ENCODE measurements around the gene RIPPLY3.
"Not testable (repeated sequence)": the region's sequence is repeated elsewhere in the genome, so short reads cannot be mapped to it uniquely, and the experiment has no call there.

RIPPLY3 gene

DNA sequence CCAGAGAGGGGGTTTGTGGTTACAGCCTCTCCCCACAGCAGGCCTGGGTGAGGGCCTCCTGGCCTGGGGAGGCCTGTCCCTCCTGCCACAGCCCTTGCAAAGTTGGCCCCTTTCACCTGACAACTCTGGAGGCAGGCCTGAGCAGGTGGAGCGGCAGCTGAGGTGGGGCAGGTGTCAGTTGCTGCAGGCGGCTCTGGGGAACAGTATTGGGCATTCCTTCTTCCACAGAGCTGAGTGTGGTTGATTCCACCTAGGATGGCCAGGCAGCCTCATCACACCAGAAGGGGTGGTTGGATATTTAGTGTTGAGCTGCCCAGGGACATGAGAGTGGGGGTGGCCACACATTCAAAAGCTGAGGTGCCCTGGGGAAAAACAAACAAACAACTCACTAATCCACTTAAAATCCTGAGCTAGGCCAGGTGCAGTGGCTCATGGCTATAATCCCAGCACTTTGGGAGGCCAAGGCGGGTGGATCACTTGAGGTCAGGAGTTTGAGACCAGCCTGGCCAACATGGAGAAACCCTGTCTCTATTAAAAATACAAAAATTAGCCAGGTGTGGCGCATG, 35.3 kb downstream of the RIPPLY3 start:
- DNase-seq (ENCODE audit: extremely low spot score): no peak
- TF ChIP-seq ARNT (IDR thresholded peaks at IDR 0.05) (no peak), ZNF384 (IDR thresholded peaks at IDR 0.05) (no peak), TARDBP (IDR thresholded peaks at IDR 0.05) (no peak), FOXK2 (IDR thresholded peaks at IDR 0.05) (no peak), BHLHE40 (IDR thresholded peaks at IDR 0.05; ENCODE audit: borderline replicate concordance) (no peak), SP1 (IDR thresholded peaks at IDR 0.05) (no peak), LEF1 (IDR thresholded peaks at IDR 0.05; ENCODE audit: borderline replicate concordance) (no peak), ELF4 (IDR thresholded peaks at IDR 0.05) (no peak), L3MBTL2 (conservative IDR thresholded peaks at IDR 0.05) (no peak), FOXM1 (IDR thresholded peaks at IDR 0.05; ENCODE audit: borderline replicate concordance) (no peak), SUZ12 (IDR thresholded peaks at IDR 0.05) (no peak), CTBP1 (IDR thresholded peaks at IDR 0.05; ENCODE audit: borderline replicate concordance) (no peak), FOXA1 (IDR thresholded peaks at IDR 0.05) (no peak)
- TF ChIP-seq, protein P1, sequence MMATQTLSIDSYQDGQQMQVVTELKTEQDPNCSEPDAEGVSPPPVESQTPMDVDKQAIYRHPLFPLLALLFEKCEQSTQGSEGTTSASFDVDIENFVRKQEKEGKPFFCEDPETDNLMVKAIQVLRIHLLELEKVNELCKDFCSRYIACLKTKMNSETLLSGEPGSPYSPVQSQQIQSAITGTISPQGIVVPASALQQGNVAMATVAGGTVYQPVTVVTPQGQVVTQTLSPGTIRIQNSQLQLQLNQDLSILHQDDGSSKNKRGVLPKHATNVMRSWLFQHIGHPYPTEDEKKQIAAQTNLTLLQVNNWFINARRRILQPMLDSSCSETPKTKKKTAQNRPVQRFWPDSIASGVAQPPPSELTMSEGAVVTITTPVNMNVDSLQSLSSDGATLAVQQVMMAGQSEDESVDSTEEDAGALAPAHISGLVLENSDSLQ (IDR thresholded peaks at IDR 0.05): no peak
- ChIA-PET CTCF (no interaction called here), POLR2A (no interaction called here)

DNA sequence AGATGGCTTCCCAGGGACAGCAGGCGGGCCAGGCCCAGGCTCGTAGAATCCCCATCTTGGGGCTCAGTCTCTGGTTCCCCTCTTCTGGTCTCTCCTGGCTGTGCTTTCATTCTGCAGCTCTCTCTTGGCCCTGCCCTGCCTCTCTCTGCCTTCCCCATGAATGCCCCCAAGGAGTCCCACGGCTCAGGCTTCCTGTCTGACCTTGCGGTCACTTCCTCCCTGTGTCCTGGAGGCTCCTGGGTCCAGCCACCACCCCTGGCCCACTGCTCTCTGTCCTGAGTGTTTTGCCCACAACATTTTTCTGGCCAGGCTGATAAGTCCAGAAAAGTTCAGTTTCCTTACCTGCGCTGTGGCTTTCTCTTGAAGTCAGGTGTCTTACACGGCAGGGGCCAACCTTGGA, 37.3 kb downstream of the RIPPLY3 start:
- TF ChIP-seq NFRKB (IDR thresholded peaks at IDR 0.05) (no peak), ARNT (IDR thresholded peaks at IDR 0.05) (no peak), FOXA1 (IDR thresholded peaks at IDR 0.05) (no peak), SUZ12 (IDR thresholded peaks at IDR 0.05) (no peak), FOXK2 (IDR thresholded peaks at IDR 0.05) (no peak), LEF1 (IDR thresholded peaks at IDR 0.05; ENCODE audit: borderline replicate concordance) (no peak), CTBP1 (IDR thresholded peaks at IDR 0.05; ENCODE audit: borderline replicate concordance) (no peak), FOXM1 (IDR thresholded peaks at IDR 0.05; ENCODE audit: borderline replicate concordance) (no peak)
- TF ChIP-seq, protein P1 (IDR thresholded peaks at IDR 0.05): no peak
- POLR2A ChIA-PET: no interaction called here
- no peak for DNase-seq (ENCODE audit: extremely low spot score)
- CTCF ChIA-PET: no interaction called here

DNA sequence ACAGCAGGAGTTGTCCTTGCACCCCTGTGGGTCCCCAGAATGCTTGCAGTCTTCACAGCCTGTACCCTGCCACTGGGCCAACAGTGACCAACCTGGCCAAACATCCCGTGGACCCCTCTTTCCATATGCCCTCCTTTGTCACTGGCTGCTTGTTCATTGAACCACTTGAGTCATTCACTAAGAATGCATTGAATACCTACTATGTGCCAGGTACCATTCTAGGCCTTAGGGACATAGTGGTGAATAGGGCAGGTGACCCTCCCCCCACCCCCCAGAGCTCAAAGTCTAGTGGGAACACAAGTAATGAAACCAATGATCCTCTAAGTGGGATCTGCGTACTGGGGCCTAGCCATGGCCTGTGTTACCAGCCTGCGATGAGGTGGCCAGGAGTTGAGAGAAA, 38.1 kb downstream of the RIPPLY3 start:
- no peak for DNase-seq (ENCODE audit: extremely low spot score)
- ChIA-PET CTCF (no interaction called here), POLR2A (no interaction called here)
- TF ChIP-seq BHLHE40 (IDR thresholded peaks at IDR 0.05; ENCODE audit: borderline replicate concordance) (no peak), CTBP1 (IDR thresholded peaks at IDR 0.05; ENCODE audit: borderline replicate concordance) (no peak), SUZ12 (IDR thresholded peaks at IDR 0.05) (no peak), SP1 (IDR thresholded peaks at IDR 0.05) (no peak), NFRKB (IDR thresholded peaks at IDR 0.05) (no peak), FOXM1 (IDR thresholded peaks at IDR 0.05; ENCODE audit: borderline replicate concordance) (no peak), HDGF (IDR thresholded peaks at IDR 0.05; ENCODE audit: borderline replicate concordance) (no peak), ELF4 (IDR thresholded peaks at IDR 0.05) (no peak), LEF1 (IDR thresholded peaks at IDR 0.05; ENCODE audit: borderline replicate concordance) (no peak), TARDBP (IDR thresholded peaks at IDR 0.05) (no peak), FOXK2 (IDR thresholded peaks at IDR 0.05) (no peak), L3MBTL2 (conservative IDR thresholded peaks at IDR 0.05) (no peak), ZNF384 (IDR thresholded peaks at IDR 0.05) (no peak), FOXA1 (IDR thresholded peaks at IDR 0.05) (no peak), ARNT (IDR thresholded peaks at IDR 0.05) (no peak)
- TF ChIP-seq, protein P1 (IDR thresholded peaks at IDR 0.05): no peak

DNA sequence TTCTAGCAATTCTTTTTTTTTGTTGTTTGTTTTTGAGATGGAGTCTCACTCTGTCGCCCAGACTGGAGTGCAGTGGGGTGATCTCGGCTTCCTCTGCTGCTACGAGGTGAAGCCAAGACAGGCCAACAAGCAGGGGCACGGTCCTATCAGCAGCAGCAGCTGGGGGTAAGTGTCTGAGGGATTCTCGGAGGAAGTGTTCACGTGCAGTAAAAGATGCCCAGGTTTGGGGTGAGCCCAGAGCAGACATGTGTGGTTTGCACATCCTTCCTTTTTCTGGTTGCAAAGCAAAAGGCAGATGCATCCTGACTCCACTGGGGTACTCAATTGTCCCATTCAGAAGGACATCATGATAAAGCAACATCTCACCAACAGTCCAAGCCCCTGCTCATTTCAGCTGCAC, 38.6 kb downstream of the RIPPLY3 start:
- TF ChIP-seq L3MBTL2 (conservative IDR thresholded peaks at IDR 0.05) (no peak), HDGF (IDR thresholded peaks at IDR 0.05; ENCODE audit: borderline replicate concordance) (no peak), BHLHE40 (IDR thresholded peaks at IDR 0.05; ENCODE audit: borderline replicate concordance) (no peak), ZNF384 (IDR thresholded peaks at IDR 0.05) (no peak), LEF1 (IDR thresholded peaks at IDR 0.05; ENCODE audit: borderline replicate concordance) (no peak), FOXK2 (IDR thresholded peaks at IDR 0.05) (no peak), FOXA1 (IDR thresholded peaks at IDR 0.05) (no peak), SUZ12 (IDR thresholded peaks at IDR 0.05) (no peak), NFRKB (IDR thresholded peaks at IDR 0.05) (no peak), CTBP1 (IDR thresholded peaks at IDR 0.05; ENCODE audit: borderline replicate concordance) (no peak), ELF4 (IDR thresholded peaks at IDR 0.05) (no peak), FOXM1 (IDR thresholded peaks at IDR 0.05; ENCODE audit: borderline replicate concordance) (no peak), SP1 (IDR thresholded peaks at IDR 0.05) (no peak), ARNT (IDR thresholded peaks at IDR 0.05) (no peak), TARDBP (IDR thresholded peaks at IDR 0.05) (no peak)
- TF ChIP-seq, protein P1 (IDR thresholded peaks at IDR 0.05): no peak
- ChIA-PET CTCF (no interaction called here), POLR2A (no interaction called here)
- DNase-seq (ENCODE audit: extremely low spot score): no peak

DNA sequence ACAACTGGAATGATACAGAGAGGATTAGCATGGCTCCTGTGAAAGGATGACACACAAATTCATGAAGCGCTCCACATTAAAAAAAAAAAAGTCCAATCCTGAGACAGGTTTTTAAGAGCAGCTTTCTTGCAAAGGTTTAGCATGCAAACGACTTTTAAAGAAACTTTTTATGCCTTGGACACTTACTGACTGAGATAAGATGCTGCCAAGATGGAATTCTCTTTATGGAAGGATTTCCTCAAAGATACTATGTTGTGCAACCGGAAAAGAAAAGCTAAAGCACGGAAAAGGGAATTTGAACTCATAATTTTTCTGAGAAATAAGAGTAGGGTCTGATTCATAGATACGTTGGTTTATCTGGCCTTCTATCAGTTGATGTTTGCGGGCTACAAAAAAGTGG, 39.1 kb downstream of the RIPPLY3 start:
- ChIA-PET POLR2A (no interaction called here), CTCF (no interaction called here)
- DNase-seq (ENCODE audit: extremely low spot score): no peak
- TF ChIP-seq SUZ12 (IDR thresholded peaks at IDR 0.05): no peak
- TF ChIP-seq NFRKB (IDR thresholded peaks at IDR 0.05): no peak

DNA sequence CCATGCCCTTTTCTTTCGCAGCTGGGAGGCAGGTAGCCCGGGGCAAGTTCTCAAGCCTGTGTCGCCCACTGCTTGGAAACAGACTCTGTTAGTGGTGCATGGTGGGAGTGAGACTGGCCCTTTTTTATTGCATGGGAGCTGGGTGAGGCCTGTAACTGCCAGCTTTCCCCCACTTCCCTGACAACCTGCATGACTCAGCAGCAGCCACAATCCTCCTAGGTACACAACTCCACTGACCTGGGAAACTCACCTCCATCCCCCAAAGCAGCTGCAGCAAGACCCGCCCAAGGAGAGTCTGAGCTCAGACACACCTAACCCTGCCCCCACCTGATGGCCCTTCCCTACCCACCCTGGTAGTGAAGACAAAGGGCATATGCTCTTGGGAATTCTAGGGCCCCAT, 40.6 kb downstream of the RIPPLY3 start:
- no peak for TF ChIP-seq NFRKB (IDR thresholded peaks at IDR 0.05)
- no peak for TF ChIP-seq FOXK2 (IDR thresholded peaks at IDR 0.05)
- TF ChIP-seq FOXA1 (IDR thresholded peaks at IDR 0.05): no peak
- no peak for TF ChIP-seq SUZ12 (IDR thresholded peaks at IDR 0.05)
- no peak for TF ChIP-seq FOXM1 (IDR thresholded peaks at IDR 0.05; ENCODE audit: borderline replicate concordance)
- no peak for TF ChIP-seq L3MBTL2 (conservative IDR thresholded peaks at IDR 0.05)
- ChIA-PET POLR2A (no interaction called here), CTCF (no interaction called here)
- DNase-seq (ENCODE audit: extremely low spot score): no peak

DNA sequence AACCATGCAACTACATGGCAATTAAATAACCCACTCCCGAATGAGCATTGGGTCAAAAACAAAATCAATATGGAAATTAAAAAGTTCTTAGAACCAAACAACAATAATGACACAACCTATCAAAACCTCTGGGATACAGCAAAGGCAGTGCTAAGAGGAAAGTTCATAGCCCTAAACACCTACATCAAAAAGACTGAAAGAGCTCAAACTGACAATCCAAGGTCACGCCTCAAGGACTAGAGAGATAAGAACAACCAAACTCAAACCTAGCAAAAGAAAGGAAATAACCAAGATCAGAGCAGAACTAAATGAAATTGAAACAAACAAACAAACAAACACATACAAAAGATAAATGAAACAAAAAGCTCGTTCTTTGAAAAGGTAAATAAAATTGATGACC, 43.2 kb downstream of the RIPPLY3 start:
- DNase-seq (ENCODE audit: extremely low spot score); POLR2A ChIA-PET; CTCF ChIA-PET: not testable (repeated sequence)
